Erythroblast (primary cell): ENCODE data around the gene TNFAIP8L3.

Experiments
- GATA1 ChIP-seq: IDR thresholded peaks from 2 replicates; pipeline ENCODE4 v1.6.1; 2011; ENCODE audit warnings: low read depth, mild to moderate bottlenecking, control low read depth, low read length, moderate library complexity
- POLR2A ChIP-seq: IDR thresholded peaks from 2 replicates; pipeline ENCODE4 v1.6.1; 2011; ENCODE audit warnings: mild to moderate bottlenecking, low read length

- TF ChIP-seq POLR2A (no peak), GATA1 (no peak)
Measured at GRCh38 chr15:51133140-51133765, 38.5 kb upstream of the TNFAIP8L3 start.
